NT2/D1 (cell line): Measurements from ENCODE around the gene ERI3.

ENCODE experiments used
- DNase-seq: peaks from one replicate; pipeline ENCODE4 v3.0.0-alpha.2; 2011; ENCODE audit warnings: low read depth, low spot score
- H3K27me3 ChIP-seq: 2 replicates; pipeline ENCODE4 v1.6.0; 2011; ENCODE audit warnings: mild to moderate bottlenecking; ENCODE audit not compliant: insufficient read length, insufficient read depth
- H3K36me3 ChIP-seq: 2 replicates; pipeline ENCODE4 v1.6.1; 2011; ENCODE audit warnings: mild to moderate bottlenecking, low read length, mixed read lengths; ENCODE audit not compliant: insufficient read depth, insufficient read length
- H3K4me1 ChIP-seq: 2 replicates; pipeline ENCODE4 v1.5.1; 2011; ENCODE audit not compliant: insufficient read depth, insufficient read length
- H3K4me3 ChIP-seq: 2 replicates; pipeline ENCODE4 v1.5.1; 2011; ENCODE audit warnings: low read depth; ENCODE audit not compliant: insufficient read length
- H3K9ac ChIP-seq: 2 replicates; pipeline ENCODE4 v1.6.0; 2011; ENCODE audit warnings: low read depth; ENCODE audit not compliant: insufficient read length
- H3K9me3 ChIP-seq: 2 replicates; pipeline ENCODE4 v1.5.1; 2011; ENCODE audit warnings: mild to moderate bottlenecking, low read length; ENCODE audit not compliant: insufficient read depth
- SUZ12 ChIP-seq: IDR thresholded peaks from 2 replicates; pipeline ENCODE4 v1.6.1; 2011; ENCODE audit not compliant: insufficient read length, insufficient read depth; ENCODE audit errors: extremely low read depth
- YY1 ChIP-seq: IDR thresholded peaks from 2 replicates; pipeline ENCODE4 v1.6.1; 2011; ENCODE audit not compliant: insufficient read length, insufficient read depth
- ZNF274 ChIP-seq: IDR thresholded peaks from 2 replicates; pipeline ENCODE4 v1.6.1; 2011; ENCODE audit warnings: mild to moderate bottlenecking, low read depth, low read length

The ERI3 gene

DNA sequence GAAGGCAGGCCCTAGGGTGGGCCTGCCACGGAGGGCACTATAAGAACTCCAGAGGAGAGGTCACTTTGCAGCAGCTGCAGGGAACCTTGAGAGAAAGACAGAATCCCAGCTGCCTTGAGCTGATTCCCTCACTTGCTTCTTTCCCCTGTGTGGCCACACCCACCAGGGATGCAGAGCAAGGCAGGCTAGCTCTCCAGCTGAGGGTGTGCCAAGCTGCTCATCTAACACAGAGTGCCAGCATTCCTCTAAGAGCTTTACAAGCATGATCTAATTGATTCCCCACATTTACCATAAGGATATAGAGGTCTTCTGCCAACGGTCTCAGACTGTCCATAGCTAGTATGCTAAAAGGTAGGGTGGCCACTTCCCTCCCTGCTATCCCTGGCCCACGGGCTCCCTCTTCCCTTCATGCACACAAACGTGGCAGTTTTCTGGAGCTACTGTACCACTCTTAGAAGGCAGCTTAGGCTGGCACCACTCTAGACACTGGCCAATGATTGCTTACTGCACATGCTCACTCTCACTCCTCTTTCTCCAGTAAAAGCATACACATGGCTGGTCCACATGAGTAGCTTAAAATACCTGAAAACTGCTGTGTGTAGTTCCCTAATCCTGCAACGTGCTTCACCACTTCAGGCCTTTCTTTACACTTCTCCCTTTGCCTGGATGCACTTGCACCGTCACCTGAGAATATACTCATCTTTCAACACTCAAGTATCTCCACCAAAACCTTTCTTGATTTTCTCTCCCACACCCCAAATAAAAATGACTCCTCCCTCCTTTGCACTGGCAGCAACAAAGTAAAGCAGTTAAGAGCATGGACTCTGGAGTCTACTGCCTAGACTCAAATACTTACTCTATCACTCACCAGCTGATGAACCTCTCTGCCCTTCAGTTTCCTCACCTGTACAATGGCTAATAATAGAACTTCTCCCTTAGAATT lies 84.1 kb downstream of the ERI3 start:
- Histone ChIP-seq H3K4me1 (no peaks in the 10 kb centered on the region), H3K27me3 (no peaks in the 10 kb centered on the region), H3K9ac (no peak overlapping the region), H3K9me3 (no peaks in the 10 kb centered on the region), H3K4me3 (no peak overlapping the region), H3K36me3 (peaks cover 16% of the 10 kb centered on the region)
- TF ChIP-seq SUZ12 (no peak), YY1 (no peak), ZNF274 (no peak)
- DNase-seq: no peak

DNA sequence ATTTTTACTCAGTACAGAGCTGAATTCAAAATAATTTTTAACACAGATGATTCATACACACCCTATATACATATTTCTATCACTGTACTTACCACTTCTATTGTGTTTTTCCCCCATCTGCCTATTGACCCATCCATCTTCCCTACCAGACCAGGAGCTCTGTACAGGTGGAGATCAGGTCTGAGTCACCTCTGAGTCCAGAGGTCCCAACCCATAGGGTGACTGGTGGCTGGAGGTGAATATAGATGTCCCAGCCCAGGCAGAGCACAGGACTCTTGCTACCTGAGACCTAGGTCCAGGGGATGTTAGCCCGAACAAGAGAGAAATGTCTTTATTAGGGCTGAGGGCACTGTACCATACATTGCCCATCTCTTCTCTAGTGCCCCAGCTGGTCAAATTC lies 87.0 kb downstream of the ERI3 start:
- TF ChIP-seq YY1 (no peak), ZNF274 (no peak), SUZ12 (no peak)
- no peaks in the 10 kb centered on the region for H3K4me1 ChIP-seq
- H3K9me3 ChIP-seq: no peaks in the 10 kb centered on the region
- DNase-seq: no peak
- no peak overlapping the region for H3K9ac ChIP-seq
- H3K4me3 ChIP-seq: no peak overlapping the region
- H3K36me3 ChIP-seq: peaks cover 12% of the 10 kb centered on the region
- no peaks in the 10 kb centered on the region for H3K27me3 ChIP-seq

DNA sequence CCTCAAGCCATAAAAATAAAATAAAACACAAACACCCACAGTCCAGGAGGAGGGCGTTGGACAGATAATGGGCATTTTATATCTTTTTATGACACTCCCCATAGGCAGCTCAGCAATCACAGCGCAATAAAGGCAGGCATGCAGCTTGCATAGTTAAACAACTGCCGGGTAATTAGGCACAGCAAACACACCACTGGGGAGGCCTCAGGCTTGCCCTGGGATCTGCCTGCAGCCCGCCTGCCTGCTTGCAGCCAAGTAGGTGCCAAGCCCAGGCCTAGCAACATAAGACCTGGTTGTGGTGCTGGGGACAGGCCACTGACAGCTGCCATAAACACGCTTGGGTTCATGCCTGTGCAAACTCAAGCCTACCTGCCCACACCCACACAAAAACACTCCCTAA lies 87.6 kb downstream of the ERI3 start:
- Histone ChIP-seq H3K4me1 (no peaks in the 10 kb centered on the region), H3K36me3 (peaks cover 14% of the 10 kb centered on the region)

DNA sequence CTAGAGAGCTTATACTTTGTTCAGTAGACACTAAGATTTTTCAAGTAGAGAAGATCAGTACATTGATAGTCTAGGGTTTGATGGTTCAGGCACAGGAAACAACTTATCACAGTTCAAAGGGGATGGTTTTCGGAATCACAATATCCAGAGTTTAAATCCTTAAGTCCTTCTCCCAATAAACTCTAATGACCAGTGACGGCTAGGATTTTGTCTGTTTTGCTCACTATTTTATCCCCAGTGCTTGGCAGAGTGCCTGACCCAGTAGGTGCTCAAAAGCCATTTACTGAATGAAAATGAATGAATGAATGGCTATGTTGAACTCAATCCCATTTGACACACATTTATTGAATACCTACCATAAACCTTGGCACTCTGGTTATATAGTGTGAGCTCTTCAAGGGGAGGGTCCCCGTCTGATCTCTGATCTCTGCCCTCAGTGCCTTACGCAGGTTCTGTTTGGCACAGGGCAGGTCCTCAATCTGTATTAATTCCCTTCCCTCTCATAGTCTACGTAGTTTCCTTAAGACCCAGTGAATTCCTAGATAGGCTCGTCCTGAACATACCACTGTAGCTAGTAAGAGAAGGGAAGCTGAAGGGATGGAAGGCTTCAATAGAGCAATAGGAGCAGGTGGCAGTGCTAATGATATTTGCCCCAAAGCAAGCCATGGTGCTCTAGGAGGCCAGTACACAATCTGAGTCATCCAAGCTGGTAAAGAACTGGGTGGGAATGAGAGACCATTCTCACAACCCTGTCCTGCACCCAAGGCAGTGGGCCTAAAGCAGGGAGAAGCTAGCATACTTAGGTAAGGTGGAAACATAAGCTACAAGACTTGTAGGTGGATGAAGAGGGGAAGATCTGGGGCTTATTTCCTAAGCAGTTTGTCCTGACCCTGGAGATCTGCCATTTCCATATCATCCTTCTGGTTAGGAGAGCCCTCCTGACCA lies 88.4 kb downstream of the ERI3 start:
- DNase-seq: no peak
- Histone ChIP-seq H3K9ac (no peak overlapping the region), H3K4me1 (peaks cover 5% of the 10 kb centered on the region), H3K4me3 (no peak overlapping the region), H3K27me3 (no peaks in the 10 kb centered on the region), H3K36me3 (peaks cover 14% of the 10 kb centered on the region), H3K9me3 (no peaks in the 10 kb centered on the region)
- TF ChIP-seq SUZ12: no peak
- TF ChIP-seq ZNF274: no peak
- TF ChIP-seq YY1: no peak

More for the DNA sequence above, 87.6 kb downstream of the ERI3 start:
- no peaks in the 10 kb centered on the region for H3K27me3 ChIP-seq
- H3K4me3 ChIP-seq: no peak overlapping the region
- no peak for TF ChIP-seq YY1
- TF ChIP-seq SUZ12: no peak
- no peak for TF ChIP-seq ZNF274
- no peaks in the 10 kb centered on the region for H3K9me3 ChIP-seq
- no peak for DNase-seq
- no peak overlapping the region for H3K9ac ChIP-seq

DNA sequence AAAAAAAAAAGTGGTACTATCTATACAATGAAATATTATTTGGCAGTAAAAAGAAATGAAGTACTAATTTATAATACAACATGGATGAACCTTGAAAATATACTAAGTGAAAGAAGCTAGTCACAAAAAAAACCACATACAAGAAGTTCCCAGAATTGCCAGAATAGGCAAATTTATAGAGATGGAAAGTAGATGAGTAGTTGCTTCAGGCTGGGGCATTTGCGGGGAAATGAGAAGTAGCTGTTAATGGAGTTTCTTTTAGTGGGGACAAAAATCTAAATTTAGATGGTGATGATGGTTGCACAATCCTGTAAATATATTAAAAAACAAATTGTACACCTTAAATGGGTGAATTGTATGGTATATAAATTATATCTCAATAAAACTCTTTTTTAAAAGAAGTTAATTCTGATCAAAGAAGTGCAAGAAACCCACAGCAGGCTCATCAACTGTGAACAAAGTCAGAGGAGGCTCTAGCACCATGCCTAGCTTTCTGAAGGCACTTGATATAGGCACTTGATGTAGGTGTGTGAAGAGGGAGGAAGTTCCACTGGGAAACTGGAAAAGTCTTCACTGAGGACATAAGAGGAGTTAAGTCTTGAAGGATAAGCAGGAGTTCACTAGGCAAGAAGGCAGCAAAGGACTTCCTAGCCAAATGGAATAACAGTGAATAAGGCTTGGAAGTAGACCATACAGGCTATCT lies 89.2 kb downstream of the ERI3 start:
- no peak for TF ChIP-seq SUZ12
- TF ChIP-seq YY1: no peak
- no peak for TF ChIP-seq ZNF274
- H3K9ac ChIP-seq: no peak overlapping the region
- H3K4me1 ChIP-seq: peaks cover 8% of the 10 kb centered on the region
- H3K27me3 ChIP-seq: no peaks in the 10 kb centered on the region
- no peaks in the 10 kb centered on the region for H3K9me3 ChIP-seq
- DNase-seq: no peak
- H3K36me3 ChIP-seq: peaks cover 14% of the 10 kb centered on the region
- H3K4me3 ChIP-seq: no peak overlapping the region

DNA sequence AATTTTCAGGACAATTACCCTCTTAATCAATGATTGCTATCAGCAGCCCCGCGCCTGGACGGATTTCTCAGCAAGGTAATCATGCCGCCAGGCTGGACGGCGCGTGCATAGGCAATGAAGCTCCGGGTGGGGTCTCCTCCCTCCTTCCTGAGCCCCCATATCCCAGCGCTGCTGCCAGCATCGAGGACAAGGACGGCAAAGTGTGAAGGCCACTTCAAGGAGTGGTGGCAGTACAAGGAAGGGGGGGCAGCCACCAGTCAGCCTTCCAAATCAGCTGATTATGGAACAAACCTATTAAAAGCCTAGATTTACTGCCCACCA lies 90.6 kb downstream of the ERI3 start:
- no peaks in the 10 kb centered on the region for H3K9me3 ChIP-seq
- no peak overlapping the region for H3K9ac ChIP-seq
- H3K4me1 ChIP-seq: peaks cover 8% of the 10 kb centered on the region
- no peak overlapping the region for H3K4me3 ChIP-seq
- no peak for DNase-seq
- no peaks in the 10 kb centered on the region for H3K27me3 ChIP-seq
- TF ChIP-seq YY1 (no peak), SUZ12 (no peak), ZNF274 (no peak)
- peaks cover 12% of the 10 kb centered on the region for H3K36me3 ChIP-seq
